HepG2 (cell line): Measurements from ENCODE around the gene CNKSR3. TPM values are rescaled to one million over a fixed set of nuclear protein-coding genes. Genes with fewer than 3 reads are reported as not detected.
A peak's percentile ranks its signal among the peaks of the same experiment; 100 is the strongest.

Experiments
- ATF1 ChIP-seq: IDR thresholded peaks from 2 replicates; pipeline ENCODE4 v1.6.1; 2016; ENCODE audit warnings: mild to moderate bottlenecking, control low read depth
- DZIP1 ChIP-seq: sonication (generic); formaldehyde crosslinking; IDR thresholded peaks from 2 replicates; pipeline ENCODE4 v1.5.0; 2020; ENCODE audit warnings: mild to moderate bottlenecking, missing genetic modification reagents
- E2F1 ChIP-seq: sonication (generic); formaldehyde crosslinking; IDR thresholded peaks from 2 replicates; pipeline ENCODE4 v1.5.0; 2020; ENCODE audit warnings: missing genetic modification reagents
- FOXA1 ChIP-seq, 2 experiments: fragments of 450-650 bp in 1 of 2; sonication (generic) in 1 of 2; formaldehyde crosslinking in 1 of 2; IDR thresholded peaks; 2 replicates each; pipeline versions ENCODE4 v1.4.0 to v1.6.1; 2016 to 2020; ENCODE audit warnings: missing genetic modification reagents in 1 of 2
- ISL2 ChIP-seq: sonication (generic); formaldehyde crosslinking; IDR thresholded peaks from 2 replicates; pipeline ENCODE4 v1.5.0; 2020; ENCODE audit warnings: missing genetic modification reagents
- MTA1 ChIP-seq: sonication (generic); formaldehyde crosslinking; IDR thresholded peaks from 2 replicates; pipeline ENCODE4 v1.4.0; 2020; ENCODE audit warnings: missing genetic modification reagents, mild to moderate bottlenecking, borderline replicate concordance
- NFKB2 ChIP-seq: sonication (generic); formaldehyde crosslinking; IDR thresholded peaks from 2 replicates; pipeline ENCODE4 v1.4.0; 2020; ENCODE audit warnings: missing genetic modification reagents, borderline replicate concordance
- NR3C1 ChIP-seq: sonication (generic); formaldehyde crosslinking; IDR thresholded peaks from 2 replicates; pipeline ENCODE4 v1.4.0; 2020; ENCODE audit warnings: missing genetic modification reagents
- SOX5 ChIP-seq: IDR thresholded peaks from 2 replicates; pipeline ENCODE4 v1.6.1; 2016; ENCODE audit warnings: borderline replicate concordance
- ZBTB4 ChIP-seq: sonication (generic); formaldehyde crosslinking; IDR thresholded peaks from 2 replicates; pipeline ENCODE4 v1.4.0; 2020; ENCODE audit warnings: missing genetic modification reagents, mild to moderate bottlenecking, borderline replicate concordance
- ZBTB7A ChIP-seq: sonication (generic); formaldehyde crosslinking; IDR thresholded peaks from 2 replicates; pipeline ENCODE4 v1.8.0; 2022; ENCODE audit warnings: mild to moderate bottlenecking, missing genetic modification reagents
- ZEB1 ChIP-seq: IDR thresholded peaks from 2 replicates; pipeline ENCODE4 v1.6.1; 2012; ENCODE audit warnings: mild to moderate bottlenecking, low read depth, inconsistent platforms; ENCODE audit not compliant: insufficient replicate concordance
- ZMYM3 ChIP-seq: sonication (generic); formaldehyde crosslinking; IDR thresholded peaks from 2 replicates; pipeline ENCODE4 v1.5.1; 2020; ENCODE audit warnings: mild to moderate bottlenecking, missing genetic modification reagents
- ZNF33A ChIP-seq: sonication (generic); formaldehyde crosslinking; IDR thresholded peaks from 2 replicates; pipeline ENCODE4 v1.5.1; 2020; ENCODE audit warnings: missing genetic modification reagents, mild to moderate bottlenecking, moderate library complexity, borderline replicate concordance
- ZNF430 ChIP-seq: sonication (generic); formaldehyde crosslinking; IDR thresholded peaks from 2 replicates; pipeline ENCODE4 v1.9.0; 2021; ENCODE audit warnings: mild to moderate bottlenecking, missing genetic modification reagents
- ZNF513 ChIP-seq: sonication (generic); formaldehyde crosslinking; conservative IDR thresholded peaks from 2 replicates; pipeline ENCODE4 v1.5.0; 2020; ENCODE audit warnings: missing genetic modification reagents
- ZNF605 ChIP-seq: sonication (generic); formaldehyde crosslinking; IDR thresholded peaks from 2 replicates; pipeline ENCODE4 v1.8.0; 2022; ENCODE audit warnings: mild to moderate bottlenecking, missing genetic modification reagents
- ZNF704 ChIP-seq: sonication (generic); formaldehyde crosslinking; IDR thresholded peaks from 2 replicates; pipeline ENCODE4 v1.8.1; 2023; ENCODE audit warnings: mild to moderate bottlenecking, inconsistent platforms, moderate library complexity, missing genetic modification reagents, borderline replicate concordance
- ZNF788 ChIP-seq: sonication (generic); formaldehyde crosslinking; IDR thresholded peaks from 2 replicates; pipeline ENCODE4 v1.5.0; 2020; ENCODE audit warnings: mild to moderate bottlenecking, missing genetic modification reagents, borderline replicate concordance
- polyA plus RNA-seq, 8 experiments: library from polyadenylated mRNA; depleted of rRNA in 3 of 8; stranded (reverse) in 7 of 8; unstranded in 1 of 8; fragments of >200 nt; fragmentation: Illumina TruSeq in 4 of 8; extraction: Trizol in 4 of 8; gene quantifications; 2 replicates each; pipeline versions ENCODE4 v1.2.1 to v1.2.3, GENCODE V29; 2011 to 2016; ENCODE audit warnings: low read depth in 4 of 8, missing spikeins in 1 of 8, mixed read lengths in 1 of 8; ENCODE audit not compliant: insufficient read depth in 1 of 8
- total RNA-seq, 5 experiments: library from RNA; depleted of rRNA; stranded (reverse); fragments of >200 nt; fragmentation: Illumina TruSeq; extraction: Trizol; gene quantifications; 2 replicates each; pipeline ENCODE4 v1.2.3, GENCODE V29; 2016; ENCODE audit warnings: low read depth in 1 of 5

The CNKSR3 gene
- total and polyA plus RNA-seq, 2 of the 13 experiments (the other 11 are each of a cell fraction or from before 2014, with no cell fraction given) = 9.2 to 38.6 TPM

GRCh38 chr6:154537511-154538325 lies 27.2 kb upstream of the CNKSR3 start (continued):
- TF ChIP-seq DZIP1 (CRISPR knock-in tag) = no peak
- peak; percentile 68; the same call in 1 of the 2 replicates for TF ChIP-seq E2F1
- TF ChIP-seq ZBTB4 = no peak
- TF ChIP-seq ZNF788 (CRISPR knock-in tag) = no peak
- peak; percentile 65; the same call in 1 of the 2 replicates for TF ChIP-seq ZNF605 (CRISPR knock-in tag)
- no peak for TF ChIP-seq ZMYM3 (CRISPR knock-in tag)
- peak; percentile 20; the same call in 1 of the 2 replicates for TF ChIP-seq SOX5 (CRISPR knock-in tag)
- TF ChIP-seq FOXA1 (IDR thresholded peaks at IDR 0.05) = no peak
- TF ChIP-seq FOXA1 (CRISPR knock-in tag; IDR thresholded peaks at IDR 0.05) = no peak
- TF ChIP-seq ATF1 (CRISPR knock-in tag) = no peak
- TF ChIP-seq ISL2 = peak; percentile 37; the same call in 1 of the 2 replicates
- no peak for TF ChIP-seq ZNF704 (CRISPR knock-in tag)
- no peak for TF ChIP-seq MTA1 (CRISPR knock-in tag)
- TF ChIP-seq ZNF430 (CRISPR knock-in tag) = peak; percentile 44; the same call in 1 of the 2 replicates
- TF ChIP-seq NFKB2 = no peak
- TF ChIP-seq NR3C1 = no peak
- no peak for TF ChIP-seq ZNF33A
- no peak for TF ChIP-seq ZBTB7A (CRISPR knock-in tag)
- TF ChIP-seq ZEB1 = no peak
- no peak for TF ChIP-seq ZNF513
